Mucosa of descending colon (tissue), 3 donors: ENCODE measurements around the gene RASL12. TPM values are rescaled to one million over a fixed set of nuclear protein-coding genes. Genes with fewer than 3 reads are reported as not detected.
A peak's percentile ranks its signal among the peaks of the same experiment; 100 is the strongest.
"Not testable (repeated sequence)": the region's sequence is repeated elsewhere in the genome, so short reads cannot be mapped to it uniquely, and the experiment has no call there.

Experiments
- ATAC-seq: fragments of 200-7000 bp; cut with Tn5 transposase; one replicate; pipeline ENCODE4 v1.9.1; 2020; ENCODE audit warnings: mild to moderate bottlenecking, moderate library complexity
- DNase-seq, 3 donors: peaks; one replicate each; pipeline ENCODE4 v3.0.0-alpha.2; 2020
- H3K36me3 ChIP-seq: fragments of 200-600 bp; one replicate; pipeline ENCODE4 v1.8.0; 2021; ENCODE audit warnings: low read depth, mild to moderate bottlenecking
- H3K4me1 ChIP-seq: fragments of 200-600 bp; one replicate; pipeline ENCODE4 v1.8.0; 2021; ENCODE audit warnings: low read depth, mild to moderate bottlenecking
- H3K4me3 ChIP-seq: fragments of 200-600 bp; one replicate; pipeline ENCODE4 v1.8.0; 2021; ENCODE audit warnings: mild to moderate bottlenecking
- H3K9me3 ChIP-seq: fragments of 200-600 bp; one replicate; pipeline ENCODE4 v1.8.0; 2021; ENCODE audit warnings: mild to moderate bottlenecking
- intact Hi-C, 2 donors: fragments of 100-400 bp; cut with DNase I in 1 of 2; cut with micrococcal nuclease in 1 of 2; formaldehyde crosslinking; loops; one replicate each; pipeline versions ENCODE4 v1.11.0 to v1.11.1; 2022; cut with DNase I, micrococcal nuclease
- total RNA-seq, 3 donors: library from RNA; stranded (reverse); fragmentation: NEBNext Ultra II Directional in 2 of 3; extraction: Animal tissue kit (Norgen Biotek cat#: 25700) in 2 of 3; gene quantifications; one replicate each; pipeline versions ENCODE4 v1.2.1 to v1.2.4, GENCODE V29; 2021 to 2023
- TF ChIP-seq, protein P1 (sequence below): fragments of 200-600 bp; IDR thresholded peaks from one replicate; pipeline ENCODE4 v1.8.0; 2022; ENCODE audit warnings: antibody characterized with exemption, mild to moderate bottlenecking
- donor health status: DM: no; HTN: no; CAD: no; lungs with moderate emphysema.
- donor health status: DM: no; HTN: no; CAD: no.
- donor health status: DM: no; HTN: yes; CAD: no.

Gene RASL12
- total RNA-seq, 3 donors from 2014 or later = 2.7 to 29.7 (median 8.4) TPM

DNA sequence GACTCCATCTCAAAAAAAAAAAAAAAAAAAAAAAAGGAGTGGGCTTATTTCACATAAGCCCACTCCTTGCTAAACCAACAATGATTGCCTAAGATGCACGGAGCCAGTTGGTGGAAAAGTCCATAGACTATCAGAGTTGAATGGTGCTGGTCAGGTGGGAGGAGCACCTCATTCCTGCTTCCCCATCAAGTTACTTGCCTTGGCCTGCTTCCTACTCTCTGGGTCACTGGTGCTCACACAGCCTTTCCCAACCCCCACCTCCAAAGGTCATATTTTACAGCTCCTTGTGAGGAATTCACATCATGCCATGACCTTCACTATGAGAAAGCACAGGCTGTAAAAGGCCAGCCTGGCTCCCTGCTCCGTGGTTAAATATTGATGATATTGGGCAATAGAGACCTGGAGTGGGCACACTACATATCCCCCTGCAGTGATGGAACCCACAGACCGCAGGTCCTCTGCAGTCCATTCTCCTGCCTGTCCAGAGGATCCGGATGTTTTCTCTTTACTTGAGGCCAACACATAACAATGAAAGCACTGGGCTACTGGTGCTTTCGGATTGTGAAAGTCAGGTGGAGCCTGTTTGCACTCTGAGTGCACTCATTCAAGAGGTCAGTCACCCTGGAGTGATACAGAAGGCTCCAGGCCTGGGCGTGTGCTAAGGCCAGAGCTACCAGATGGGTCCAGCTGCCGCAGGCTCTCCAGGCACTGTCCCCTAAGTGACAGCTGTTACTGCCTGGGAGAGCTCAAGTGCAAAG lies 22.9 kb downstream of the RASL12 start, which contains the start of gene SLC51B:
Gene SLC51B (plus strand): TSS at position 664 of the 758 bp plus-strand sequence. CDS start 4,618 bp downstream, outside the sequence.
- intact Hi-C loops = no loop called here

DNA sequence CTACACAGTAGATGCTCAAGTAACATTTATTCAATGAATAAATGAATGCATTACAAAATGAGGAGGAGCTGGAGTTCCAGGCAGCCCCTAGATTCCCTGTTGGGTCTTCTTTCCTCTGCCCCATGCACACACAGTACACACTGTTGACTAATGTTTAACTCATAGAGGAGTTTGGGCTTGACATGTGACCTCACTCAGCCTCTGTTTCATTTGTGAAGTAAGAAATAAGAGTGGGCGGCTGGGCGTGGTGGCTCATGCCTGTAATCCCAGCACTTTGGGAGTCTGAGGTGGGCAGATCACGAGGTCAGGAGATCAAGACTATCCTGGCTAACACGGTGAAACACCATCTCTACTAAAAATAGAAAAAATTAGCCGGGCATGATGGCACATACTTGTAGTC lies 23.6 kb downstream of the RASL12 start:
- intact Hi-C loops, H3K36me3 ChIP-seq, H3K9me3 ChIP-seq, H3K4me3 ChIP-seq: not testable (repeated sequence)
- ATAC-seq (peak; percentile 63), DNase-seq (peak in 2 of 3 donors; percentile 65 to 76)
- peaks cover 23% of the 10 kb centered on the region for H3K4me1 ChIP-seq

More for the DNA sequence above, 22.9 kb downstream of the RASL12 start, which contains the start of gene SLC51B:
- DNase-seq = peak; percentile 74 to 88 (median 80)
- H3K4me1 ChIP-seq = peaks cover 30% of the 10 kb centered on the region
- H3K4me3 ChIP-seq = no peak within 1 kb of the TSS
- ATAC-seq = peak; percentile 82
- H3K36me3 ChIP-seq = no peaks in the 10 kb centered on the region
- TF ChIP-seq, protein P1, sequence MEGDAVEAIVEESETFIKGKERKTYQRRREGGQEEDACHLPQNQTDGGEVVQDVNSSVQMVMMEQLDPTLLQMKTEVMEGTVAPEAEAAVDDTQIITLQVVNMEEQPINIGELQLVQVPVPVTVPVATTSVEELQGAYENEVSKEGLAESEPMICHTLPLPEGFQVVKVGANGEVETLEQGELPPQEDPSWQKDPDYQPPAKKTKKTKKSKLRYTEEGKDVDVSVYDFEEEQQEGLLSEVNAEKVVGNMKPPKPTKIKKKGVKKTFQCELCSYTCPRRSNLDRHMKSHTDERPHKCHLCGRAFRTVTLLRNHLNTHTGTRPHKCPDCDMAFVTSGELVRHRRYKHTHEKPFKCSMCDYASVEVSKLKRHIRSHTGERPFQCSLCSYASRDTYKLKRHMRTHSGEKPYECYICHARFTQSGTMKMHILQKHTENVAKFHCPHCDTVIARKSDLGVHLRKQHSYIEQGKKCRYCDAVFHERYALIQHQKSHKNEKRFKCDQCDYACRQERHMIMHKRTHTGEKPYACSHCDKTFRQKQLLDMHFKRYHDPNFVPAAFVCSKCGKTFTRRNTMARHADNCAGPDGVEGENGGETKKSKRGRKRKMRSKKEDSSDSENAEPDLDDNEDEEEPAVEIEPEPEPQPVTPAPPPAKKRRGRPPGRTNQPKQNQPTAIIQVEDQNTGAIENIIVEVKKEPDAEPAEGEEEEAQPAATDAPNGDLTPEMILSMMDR = no peak
- no peaks in the 10 kb centered on the region for H3K9me3 ChIP-seq

DNA sequence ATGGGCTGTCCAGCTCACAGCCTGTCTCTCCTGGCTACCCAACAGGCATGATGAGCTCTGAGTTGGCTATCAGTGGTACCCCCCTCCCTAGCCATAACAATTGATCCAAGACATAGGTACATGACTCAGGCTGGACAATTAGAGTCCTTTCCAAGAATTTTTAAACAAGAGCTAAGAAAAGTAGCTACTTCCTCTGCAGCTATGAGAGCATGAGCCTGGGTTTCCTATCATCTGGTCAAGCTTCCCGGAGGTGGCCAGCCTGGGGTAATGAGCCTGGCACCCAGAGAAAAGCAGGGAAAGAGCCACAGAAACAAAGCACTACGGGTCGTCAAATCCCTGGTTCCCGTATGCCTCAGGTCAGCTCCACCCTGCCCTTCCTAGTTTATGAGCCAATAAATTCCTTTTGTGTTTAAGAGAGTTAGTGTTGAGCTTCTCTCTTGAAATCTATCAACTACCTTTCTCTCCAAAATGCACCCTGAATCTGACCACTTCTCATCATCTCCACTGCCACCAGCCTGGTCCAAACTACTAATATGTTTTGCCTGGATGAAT lies 24.9 kb downstream of the RASL12 start:
- H3K9me3 ChIP-seq = no peaks in the 10 kb centered on the region
- ATAC-seq = peak; percentile 67
- intact Hi-C loops = no loop called here
- no peaks in the 10 kb centered on the region for H3K36me3 ChIP-seq
- peak in 1 of 3 donors; percentile 67 for DNase-seq
- TF ChIP-seq, protein P1 = no peak
- peaks cover 23% of the 10 kb centered on the region for H3K4me1 ChIP-seq
- H3K4me3 ChIP-seq = no peak overlapping the region

DNA sequence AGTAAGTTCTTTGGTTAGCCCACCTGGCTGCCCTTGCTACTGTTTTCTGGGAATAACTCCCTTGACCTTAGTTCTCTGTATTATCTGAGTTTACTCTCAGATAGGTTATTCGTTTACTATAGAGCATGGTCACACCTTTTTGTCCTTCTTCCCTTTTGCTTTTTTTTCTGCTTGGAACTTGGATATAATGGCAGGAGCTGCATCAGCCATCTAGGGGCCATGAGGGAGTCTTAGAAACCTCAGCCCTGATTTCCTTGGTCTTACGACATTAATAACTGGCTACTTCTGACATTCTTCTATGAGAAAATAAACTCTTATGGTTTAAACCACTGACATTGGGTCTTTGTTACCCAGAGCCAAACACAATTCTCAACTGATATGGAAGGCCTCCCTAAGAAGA lies 26.0 kb downstream of the RASL12 start:
- intact Hi-C loops = no loop called here

DNA sequence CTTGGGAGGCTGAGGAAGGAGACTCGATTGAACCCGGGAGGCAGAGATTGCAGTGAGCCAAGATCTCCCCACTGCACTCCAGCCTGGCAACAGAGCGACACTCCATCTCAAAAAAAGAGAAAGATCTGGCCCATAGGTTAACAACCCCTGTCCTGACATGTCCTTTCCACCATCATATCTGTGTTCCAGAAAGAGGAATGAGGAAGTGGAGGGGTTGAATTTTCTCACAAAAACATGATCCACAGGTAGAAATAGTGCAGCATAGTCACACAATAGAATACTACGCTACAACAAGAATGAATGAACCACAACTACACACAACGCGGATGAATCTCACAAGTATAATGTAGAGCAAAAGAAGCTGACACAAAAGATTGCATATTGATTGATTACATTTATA lies 27.3 kb downstream of the RASL12 start:
- DNase-seq = no peak
- TF ChIP-seq, protein P1 = no peak
- intact Hi-C loops = no loop called here
- H3K4me3 ChIP-seq = no peak overlapping the region
- ATAC-seq = no peak
- H3K36me3 ChIP-seq = no peaks in the 10 kb centered on the region
- peaks cover 23% of the 10 kb centered on the region for H3K4me1 ChIP-seq
- H3K9me3 ChIP-seq = no peaks in the 10 kb centered on the region

More for the DNA sequence above, 26.0 kb downstream of the RASL12 start:
- H3K4me1 ChIP-seq = peaks cover 23% of the 10 kb centered on the region
- H3K36me3 ChIP-seq = no peaks in the 10 kb centered on the region
- TF ChIP-seq, protein P1 = no peak
- no peaks in the 10 kb centered on the region for H3K9me3 ChIP-seq
- no peak overlapping the region for H3K4me3 ChIP-seq
- DNase-seq (no peak), ATAC-seq (no peak)

DNA sequence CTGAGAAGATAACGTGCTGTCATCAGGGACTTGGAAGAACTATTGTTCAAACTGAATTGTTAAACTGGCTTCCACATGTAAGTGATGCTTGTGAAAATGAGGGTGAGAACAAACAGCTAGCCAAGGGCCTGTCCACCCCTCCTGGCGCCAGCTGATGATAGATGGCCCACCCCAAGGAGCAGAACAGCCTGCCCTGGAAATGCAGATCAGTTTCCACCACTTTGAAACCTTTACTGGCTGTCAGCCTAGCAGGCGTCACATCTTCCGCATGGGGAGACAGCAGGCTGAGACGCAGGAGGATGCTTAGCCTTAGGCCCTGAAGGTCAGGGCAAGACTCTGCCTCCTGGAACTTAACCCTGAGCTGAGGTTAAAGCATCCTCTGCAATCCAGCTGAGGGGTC lies 29.0 kb downstream of the RASL12 start:
- H3K4me3 ChIP-seq = no peak overlapping the region
- TF ChIP-seq, protein P1 = no peak
- DNase-seq (no peak), ATAC-seq (no peak)
- H3K9me3 ChIP-seq = no peaks in the 10 kb centered on the region
- intact Hi-C loops = loop anchor here in 1 of 2 donors (10.0 kb wide), 1 partner anchor 46 kb away; no protein-coding TSS in a partner anchor
- H3K36me3 ChIP-seq = no peaks in the 10 kb centered on the region
- H3K4me1 ChIP-seq = peaks cover 16% of the 10 kb centered on the region
